Measurements from ENCODE around the gene CFAP46.

The CFAP46 gene

DNA sequence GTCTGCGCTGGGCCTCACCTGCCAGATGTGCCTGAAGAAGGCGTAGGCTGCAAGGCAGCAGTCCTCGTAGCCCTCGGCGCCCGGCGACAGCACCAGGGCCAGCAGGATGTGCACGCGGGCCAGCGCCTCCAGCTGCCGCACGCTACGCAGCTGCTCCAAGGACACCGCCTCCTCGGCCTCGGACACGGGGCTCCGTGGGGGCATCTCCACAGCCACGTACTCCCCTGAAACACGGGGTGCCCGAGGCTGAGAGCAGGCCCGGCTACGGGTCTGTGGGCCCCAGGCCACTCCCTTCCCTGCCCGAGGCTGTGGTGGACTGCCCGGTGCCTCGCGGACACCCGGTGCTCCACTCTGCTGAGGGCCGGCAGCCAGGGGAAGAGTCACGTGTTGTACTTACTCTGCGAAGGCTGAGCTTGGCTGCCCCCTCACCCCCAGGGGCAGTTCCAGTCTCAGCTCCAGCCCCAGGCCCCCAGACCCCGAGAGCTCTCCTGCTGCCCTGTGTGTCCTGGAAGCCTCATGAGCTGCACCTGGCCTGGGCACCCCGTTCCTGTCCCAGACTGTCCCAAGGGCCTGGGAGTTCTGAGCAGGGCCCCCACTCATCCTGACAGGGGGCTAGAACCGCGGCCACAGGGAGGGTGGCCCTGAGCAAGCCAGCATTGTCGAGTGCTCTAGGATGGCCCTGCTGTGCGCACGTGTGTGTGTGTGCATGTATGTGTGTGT is 62.8 kb downstream of the CFAP46 start:
- no peak for DNase-seq

DNA sequence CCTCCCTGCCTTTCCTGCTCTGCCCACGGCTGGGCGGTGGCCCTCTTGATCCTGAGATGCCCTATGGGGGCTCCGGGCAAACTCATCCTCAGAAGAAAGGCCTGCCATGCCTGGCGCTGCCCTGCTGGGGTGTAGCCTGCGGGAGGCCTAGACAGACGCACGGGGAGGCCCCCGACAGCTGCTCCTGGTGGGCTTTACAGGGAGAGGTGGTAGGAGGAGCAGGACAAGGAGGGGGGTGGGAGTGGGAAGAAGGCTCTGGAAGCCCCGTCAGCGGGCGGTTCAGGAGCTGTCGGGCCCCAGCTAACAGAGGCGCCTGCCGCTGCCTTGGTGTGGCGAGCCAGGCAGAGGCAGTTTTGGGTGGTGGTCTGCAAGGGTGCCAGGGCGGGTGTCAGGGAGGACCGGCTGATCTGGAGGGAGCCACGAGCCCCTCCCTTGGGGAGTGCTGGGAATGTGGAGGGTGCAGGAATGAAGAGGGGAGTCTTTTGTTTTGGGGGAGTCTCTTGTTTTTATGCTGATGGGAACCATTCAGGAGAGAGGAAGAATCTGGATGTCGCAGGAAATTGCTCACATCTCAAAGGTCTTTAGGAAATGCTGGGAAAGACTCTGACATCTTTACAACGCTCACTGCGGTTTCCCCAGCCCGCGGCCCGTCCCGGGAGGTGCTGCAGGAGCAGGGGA is 63.5 kb downstream of the CFAP46 start:
- DNase-seq: no peak

DNA sequence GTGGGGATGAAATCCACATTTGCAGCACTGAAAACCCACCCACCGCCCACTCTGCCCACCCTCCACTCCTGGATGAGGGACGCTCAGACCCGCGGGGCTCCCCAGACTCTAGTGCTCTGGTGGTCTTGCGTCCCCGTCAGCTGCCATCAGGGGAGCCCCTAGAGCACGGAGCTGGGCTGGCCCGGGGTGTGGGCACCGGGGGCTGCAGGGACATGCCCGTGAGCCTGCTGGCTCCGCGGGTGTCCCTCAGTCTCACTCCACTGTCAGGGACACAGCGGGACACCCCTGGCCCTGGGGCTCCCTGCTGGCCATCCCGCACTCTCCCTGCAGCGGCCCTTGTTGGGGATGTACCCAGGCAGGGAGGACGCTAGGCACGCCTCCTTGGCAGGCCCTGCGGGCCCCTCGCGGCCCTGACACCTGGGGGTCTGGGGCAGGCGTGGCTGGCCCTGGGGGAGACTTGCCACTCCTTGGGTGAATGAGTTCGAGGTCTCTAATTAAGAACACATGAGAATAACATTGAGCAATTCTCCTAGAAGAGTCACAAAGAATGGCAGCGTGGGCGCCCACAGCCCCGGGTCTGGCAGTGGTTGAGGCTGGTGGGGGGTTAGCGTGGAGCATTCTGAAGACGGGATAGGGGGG is 64.2 kb downstream of the CFAP46 start:
- no peak for DNase-seq

DNA sequence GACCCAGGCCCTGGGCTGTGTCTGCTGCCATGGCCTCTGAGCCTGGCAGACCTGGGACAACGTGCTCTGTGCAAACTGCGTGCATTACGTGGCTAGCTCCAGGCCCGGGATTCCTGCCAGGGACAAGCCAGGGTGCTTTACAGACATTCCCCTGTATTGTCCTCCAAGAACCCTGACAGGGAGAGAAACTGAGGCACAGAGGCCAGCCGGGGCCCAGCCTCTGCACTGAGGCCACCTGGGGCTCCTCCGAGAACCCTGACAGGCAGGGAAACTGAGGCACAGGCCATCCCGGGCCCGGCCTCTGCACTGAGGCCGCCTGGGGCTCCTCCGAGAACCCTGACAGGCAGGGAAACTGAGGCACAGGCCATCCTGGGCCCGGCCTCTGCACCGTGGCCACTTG is 64.9 kb downstream of the CFAP46 start:
- no peak for DNase-seq

DNA sequence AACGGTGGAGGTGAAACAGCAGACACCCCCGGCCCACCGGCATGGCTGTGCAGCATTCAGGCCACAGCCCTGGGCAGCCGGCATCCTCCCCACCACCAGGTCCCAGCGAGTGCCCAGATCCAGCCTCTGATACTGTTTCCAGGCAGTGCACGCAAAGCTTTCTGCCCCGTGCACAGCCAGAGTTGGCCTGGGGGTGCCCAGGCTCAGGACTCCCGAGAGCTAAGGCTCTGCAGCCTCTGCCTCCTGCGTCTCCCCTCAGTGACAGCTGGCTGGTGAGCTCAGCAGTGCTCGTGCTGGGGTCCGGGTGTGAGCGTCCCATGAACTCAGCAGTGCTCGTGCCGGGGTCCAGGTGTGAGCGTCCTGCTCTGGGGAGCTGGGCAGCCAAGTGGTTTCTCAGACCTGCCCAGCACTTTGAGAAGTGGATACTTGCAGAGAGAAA is 65.4 kb downstream of the CFAP46 start:
- DNase-seq: no peak

DNA sequence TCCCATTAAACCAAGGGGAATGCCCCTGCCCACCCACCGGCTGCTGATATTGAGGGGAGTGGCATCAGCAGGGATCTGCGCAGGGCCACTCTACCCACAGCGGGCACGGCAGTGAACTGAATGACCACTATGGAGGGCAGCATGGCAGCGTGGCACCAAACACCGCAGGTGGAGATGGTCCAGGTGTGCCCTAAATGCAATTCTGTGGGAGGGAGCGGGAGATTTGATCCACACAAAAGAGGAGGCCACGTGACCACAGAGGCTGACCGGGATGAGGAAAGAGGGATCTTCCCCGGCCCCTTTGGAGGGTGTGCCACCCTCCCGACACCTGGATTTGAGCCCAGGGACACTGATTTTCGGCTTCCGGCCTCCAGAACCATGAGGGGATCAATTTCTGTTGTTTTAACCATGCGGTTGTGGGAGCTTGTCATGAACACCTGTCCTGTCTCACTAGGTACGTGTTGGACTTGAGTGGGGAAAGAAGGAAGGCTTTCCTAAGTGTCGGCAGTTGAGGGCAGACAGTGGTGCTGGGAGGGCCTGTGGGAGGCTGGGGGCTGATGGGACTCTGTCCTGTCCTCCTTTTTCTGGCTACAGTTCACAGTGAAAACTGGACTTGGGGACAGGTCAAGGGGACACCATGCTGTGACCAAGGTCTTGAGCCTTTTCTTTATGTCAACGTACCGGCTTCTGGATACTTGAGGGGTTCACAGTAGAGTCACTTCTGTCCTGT is 66.1 kb downstream of the CFAP46 start:
- no peak for DNase-seq

DNA sequence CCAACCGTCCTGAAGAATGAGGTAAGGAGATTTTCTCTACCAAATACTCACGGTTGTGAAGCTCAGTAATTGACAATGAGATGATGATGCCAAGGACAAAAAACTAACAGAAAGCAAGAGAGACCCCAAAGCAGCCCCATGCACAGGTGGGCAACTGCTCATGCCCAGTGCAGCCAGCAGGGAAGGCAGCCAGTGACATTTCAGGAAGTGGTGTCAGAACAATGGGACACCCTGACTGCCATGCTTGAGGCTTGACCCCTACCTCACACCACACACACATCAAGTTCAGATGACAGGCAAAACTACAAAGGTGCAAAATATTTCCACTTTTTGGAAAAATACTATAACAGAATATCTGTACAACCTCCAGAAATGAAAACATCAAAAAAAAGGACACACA is 66.9 kb downstream of the CFAP46 start:
- DNase-seq: no peak

DNA sequence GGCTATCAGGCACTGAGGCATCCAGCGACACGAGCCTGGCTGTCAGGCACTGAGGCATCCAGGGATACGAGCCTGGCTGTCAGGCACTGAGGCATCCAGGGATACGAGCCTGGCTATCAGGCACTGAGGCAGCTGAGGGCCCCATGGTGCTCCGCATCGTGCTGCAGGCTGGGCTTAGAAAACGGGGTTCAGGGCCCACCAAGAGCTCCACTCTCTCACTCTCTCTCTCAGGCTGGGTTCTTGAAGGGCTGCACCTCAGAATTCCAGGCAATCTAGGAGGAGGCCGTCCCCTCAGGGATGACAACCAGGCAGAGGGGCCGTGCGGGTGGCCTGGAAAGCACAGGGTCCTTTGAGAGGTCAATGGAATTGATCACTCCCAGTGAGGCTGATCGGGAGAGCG is 69.0 kb downstream of the CFAP46 start:
- DNase-seq: no peak

DNA sequence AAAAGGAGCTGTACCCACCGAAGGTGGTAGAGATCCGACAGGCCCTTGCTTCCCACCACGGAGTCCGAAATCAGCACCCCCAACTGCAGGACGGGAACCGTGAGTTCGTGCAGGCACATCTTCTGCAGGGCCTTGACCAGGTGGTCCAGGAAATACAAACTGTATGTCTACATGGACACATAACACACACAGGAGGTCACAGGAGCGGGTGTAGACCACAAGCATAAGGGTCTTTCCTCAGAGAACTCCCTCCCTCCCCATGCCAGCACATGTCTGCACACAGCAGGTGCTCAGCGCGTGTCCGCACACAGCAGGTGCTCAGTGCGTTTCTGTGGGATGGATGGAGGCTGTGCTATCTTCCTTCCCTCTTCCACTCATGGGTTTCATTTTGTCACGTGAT is 69.7 kb downstream of the CFAP46 start:
- no peak for DNase-seq

DNA sequence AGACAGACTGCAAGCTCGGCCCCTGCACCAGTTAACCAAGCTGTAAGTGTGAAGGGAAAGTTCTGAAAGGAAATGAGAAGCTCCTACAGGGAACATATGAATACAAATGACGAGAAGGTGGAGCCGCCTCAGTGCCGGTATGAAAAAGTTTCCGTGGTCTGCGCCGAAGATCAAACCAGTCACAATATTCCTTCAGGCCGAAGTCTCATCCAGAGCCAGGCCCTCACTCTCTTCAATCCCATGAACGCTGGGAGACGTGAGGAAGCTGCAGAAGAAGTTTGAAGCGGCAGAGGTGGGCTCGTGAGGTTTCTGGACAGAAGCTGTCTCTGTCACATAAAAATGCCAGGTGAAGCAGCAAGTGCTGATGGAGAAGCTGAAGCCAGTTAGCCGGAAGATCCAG is 71.9 kb downstream of the CFAP46 start:
- no peak for DNase-seq

DNA sequence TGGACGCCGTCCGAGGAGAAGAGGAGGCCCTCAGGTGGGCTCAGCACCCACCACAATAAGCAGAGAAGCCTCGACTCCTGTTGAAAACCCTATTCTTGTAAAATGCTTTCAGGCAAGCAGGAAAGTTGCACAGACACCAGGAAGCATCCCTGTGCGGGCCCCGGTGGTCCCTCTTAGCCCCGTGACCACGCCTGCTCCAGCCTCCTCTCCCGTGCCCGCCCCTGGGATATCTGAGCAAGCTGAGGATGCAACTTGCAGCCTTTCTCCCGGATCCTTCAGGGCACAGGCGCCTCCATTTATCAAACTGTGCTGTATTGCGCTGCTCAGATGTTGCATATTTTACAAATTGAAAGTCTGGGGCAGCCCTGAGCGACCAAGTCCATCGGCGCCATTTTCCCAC is 72.7 kb downstream of the CFAP46 start:
- DNase-seq: no peak

DNA sequence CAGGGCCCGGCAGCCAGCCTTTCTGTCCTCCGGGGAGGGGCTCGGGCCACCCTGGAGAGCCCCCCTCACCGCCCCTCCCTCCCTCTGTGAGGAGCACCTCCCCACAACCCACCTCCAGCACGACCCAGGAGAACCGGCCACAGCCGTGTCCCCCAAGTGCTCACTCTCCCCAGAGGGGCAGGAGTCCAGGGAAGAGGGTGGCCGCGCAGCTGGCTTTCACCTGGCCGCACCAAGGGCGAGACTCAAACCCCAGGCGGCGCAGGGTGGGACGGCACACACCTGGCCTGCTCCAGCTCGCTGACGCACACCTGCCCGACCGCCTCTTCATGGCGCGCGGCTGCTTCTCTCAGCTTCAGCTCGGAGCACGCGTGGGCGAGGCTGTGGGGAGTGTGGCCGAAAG is 73.4 kb downstream of the CFAP46 start:
- no peak for DNase-seq

DNA sequence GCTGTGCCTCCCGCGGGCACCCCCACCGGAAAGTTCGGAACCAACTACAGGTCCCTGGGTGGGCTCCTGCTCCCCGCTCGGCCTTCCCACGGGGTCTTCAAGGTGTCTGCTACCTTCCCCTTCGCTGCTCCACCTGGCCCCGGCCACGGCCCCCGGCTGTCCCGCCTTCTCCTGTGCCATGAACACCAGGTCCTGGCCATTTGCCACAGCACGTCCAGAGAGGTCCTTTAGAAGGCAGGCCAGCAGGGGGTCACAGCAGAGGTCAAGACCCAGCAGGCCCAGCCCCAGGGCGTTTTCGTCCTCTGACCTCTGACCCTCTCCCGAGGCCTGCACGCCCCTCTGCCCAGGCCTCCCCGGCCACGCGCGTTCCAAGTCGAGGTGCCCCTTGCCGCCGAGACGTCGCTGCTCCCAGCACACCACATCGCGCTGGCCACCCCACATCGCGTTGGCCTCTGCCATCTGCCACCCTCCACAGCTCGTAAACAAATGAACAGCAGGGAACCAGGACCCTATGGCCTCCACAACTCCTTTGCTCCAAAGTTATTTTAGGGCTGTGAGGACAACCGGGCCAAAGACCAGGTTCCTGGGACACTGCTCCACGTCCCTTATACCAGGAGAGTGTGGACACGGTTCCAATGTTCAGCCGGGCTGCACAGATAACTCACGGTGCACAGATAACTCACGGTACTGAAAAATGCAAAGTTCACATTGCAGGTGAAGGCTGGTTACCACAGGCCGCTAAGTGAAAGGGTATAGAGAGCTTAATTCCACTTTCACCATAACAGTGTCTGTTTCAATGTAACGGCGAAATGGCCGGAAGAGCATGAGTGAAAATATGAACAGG is 74.3 kb downstream of the CFAP46 start:
- DNase-seq: no peak

DNA sequence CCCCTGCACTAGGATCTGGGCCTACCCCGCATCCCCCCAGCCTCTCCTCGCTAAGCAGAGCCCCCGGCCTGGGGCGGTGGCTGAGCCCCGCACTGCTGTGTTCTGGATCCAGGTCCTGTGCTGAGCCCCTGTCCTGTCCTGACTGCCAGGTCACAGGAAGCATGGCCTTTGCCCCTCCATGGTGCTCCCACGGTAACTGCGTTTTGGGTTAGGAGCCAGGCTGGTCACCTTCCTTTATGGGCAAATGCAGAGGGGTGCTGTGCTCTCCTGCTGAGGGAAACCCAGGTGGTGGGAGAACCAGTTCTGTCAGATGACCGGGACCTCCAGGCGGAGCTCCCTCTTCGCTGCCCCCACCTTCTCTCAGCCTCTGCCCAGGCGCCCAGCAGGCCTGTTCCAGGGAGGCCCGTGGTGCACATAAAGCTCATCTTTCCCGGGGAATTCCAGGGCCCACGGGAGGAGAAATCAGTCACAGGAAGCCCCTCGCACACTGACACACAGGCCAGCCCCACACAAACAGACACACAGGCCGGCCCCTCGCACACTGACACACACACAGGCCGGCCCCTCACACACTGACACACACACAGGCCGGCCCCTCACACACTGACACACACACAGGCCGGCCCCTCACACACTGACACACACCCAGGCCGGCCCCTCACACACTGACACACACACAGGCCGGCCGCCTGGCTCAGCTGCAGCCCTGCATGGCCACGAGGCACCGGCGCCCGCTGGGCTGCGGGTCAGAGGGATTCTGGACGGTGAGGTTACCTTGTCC is 75.6 kb downstream of the CFAP46 start:
- no peak for DNase-seq

DNA sequence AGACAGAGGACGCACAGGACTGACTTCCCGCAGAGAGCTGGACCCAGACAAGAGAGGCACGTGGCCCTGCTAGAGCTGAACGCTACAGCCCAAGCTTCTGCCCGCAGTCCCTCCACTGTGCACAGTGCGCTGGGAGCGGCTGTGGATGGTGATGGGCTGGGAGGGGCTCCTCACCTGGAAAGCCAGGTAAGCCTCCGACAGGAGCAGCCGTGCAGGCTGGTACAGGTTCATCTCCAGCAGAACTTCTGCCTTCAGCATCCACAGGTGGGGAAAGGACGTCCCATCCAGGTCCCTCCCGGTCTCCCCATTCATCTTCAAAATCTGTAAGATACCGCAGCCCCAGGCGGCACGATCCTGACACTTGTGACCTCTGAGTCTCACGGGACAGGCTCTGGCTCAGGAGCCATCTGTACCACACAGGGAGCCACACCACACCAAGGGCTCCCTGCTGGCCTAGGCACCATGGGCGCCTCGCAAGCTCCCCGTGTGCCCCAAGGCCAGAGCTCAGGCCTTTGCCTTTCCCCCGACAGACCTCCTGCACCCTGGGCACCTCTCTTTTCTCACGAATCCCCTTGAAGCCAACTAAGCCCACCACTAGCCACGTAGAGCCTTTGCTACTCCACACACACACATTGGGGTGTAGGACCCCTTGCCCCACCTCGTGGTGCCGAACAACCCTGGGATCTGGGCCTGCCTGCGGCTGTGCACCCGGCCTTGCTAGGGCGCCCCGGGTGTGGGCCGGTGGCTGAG is 76.3 kb downstream of the CFAP46 start:
- DNase-seq: no peak

DNA sequence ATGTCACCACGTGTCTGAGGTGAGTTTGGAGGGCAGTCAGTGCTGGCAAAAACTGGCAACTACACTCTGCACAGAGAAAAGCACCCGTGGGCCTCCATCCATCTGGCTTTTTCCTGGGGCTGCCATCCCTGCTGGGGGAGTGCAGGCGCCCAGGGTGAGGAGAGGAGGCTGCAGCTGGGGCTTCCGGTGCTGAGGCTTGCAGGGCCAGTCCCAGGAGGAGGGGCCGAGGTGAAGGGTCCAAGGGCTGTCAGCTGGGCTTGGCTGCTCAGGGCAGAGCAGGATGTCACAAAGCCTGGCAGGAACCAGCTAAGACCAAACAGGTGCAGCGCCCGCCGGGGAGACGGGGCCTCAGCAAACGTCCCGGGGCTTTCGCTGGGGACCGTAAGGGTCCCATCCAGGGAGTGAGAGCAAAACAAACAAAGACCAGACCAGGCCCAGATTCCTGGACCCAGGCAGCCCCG is 77.2 kb downstream of the CFAP46 start:
- DNase-seq: no peak

DNA sequence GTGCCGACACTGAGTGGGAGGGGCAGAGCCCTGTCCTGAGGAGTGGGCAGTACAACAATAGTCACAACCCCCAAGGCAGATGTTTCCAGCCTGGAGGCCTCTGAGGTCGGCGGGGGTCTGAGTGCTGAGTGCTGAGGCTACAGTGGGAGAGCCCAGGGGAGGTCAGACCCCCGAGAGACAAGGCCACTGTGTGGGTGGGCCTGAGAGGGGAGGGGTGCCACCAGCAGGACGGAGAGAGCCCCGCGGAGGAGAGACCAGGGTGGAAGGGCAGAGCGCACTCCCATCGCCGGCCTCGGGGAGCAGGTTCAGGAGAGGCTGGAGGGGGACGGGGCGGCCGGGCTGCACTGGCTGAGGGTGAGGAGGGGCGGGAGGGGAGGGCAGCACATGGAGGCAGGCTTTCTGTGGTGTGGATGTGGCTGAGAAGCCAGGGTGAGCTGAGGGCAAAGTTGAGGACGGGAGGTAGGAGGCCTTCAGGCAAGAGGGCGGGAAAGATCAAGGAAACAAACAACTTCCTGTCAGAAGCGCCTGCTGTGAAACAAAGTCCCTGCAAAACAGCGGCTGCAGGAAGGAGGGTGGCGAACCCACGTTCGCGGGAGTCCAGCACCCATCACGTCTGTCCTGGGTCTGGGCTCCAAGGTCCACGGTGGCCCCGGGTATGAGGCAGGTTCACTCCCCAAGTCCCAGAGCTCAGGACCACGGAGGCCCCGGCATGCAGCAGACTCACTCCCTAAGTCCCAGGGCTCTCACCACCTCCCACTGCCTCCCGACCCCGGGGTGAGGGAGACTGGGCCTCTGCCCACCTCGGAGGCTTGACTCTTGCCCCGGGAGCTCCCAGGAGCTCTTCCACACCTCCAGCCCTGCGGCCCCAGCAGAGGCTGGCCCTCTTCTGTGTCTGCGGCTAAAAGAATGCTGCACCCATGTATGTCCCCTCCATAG is 79.6 kb downstream of the CFAP46 start:
- DNase-seq: peak in 1 of 2 donors; percentile 0

DNA sequence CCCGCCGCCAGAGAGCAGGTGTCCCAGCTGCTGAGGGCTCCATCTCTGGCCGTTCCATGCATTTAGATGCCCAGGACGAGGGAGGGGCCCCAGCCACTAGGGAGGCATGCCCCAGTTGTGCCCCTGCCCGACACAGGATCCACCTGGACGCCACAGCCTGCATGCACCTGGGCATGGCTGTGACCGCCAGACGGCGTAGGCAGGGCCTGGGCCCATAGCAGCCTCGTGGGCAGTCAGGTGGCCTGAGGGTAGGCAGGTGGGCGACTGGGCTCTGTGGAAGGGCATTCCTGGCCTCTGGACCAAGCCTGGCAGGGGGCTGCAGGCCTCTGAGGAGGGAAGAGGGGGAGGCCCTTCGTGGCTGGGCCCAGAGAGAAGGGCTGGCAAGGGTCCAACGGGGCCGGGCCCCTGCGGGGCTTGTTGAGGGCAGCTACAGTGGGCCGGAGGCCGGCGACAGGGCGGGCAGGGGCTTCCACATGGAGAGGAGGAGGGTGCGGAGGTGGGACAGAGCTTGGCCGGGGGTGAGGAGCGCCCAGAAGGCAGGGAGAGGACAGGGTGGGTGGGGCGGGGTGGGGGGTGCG is 80.4 kb downstream of the CFAP46 start:
- DNase-seq: no peak

DNA sequence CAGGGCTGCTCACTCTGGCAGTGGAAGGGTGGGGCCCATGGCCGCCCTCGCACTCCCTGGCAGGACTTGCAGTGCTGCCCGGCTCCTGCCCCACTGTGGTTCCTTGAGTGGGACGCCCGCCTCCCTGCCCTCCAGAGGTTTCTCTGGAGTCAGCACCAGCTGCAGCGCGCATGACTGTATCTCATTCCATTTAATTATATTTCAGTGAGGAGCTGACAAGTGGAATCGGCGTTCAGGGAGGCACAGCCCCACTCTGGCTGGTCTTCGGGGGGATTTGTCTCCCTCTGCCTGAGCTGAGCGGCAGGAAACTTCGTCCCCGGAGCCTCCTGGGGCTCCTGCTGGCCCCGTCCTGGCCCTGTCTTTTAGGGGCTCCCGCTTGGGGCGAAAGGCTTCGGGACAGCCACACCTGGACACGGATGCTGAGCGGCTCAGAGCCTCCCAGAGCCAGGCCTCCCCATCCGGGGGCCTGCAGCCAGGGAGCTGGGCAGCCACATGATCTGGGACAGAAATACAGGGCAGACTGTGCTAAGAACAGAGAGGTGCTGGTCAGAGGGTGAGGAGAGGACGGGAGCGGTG is 81.2 kb downstream of the CFAP46 start:
- DNase-seq: no peak

All from inflammatory macrophage treated with lipopolysaccharide for 1 hour (primary cell).